ENCODE measurements around the gene COPG2. TPM values are rescaled to one million over a fixed set of nuclear protein-coding genes. Genes with fewer than 3 reads are reported as not detected.
"Not testable (repeated sequence)": the region's sequence is repeated elsewhere in the genome, so short reads cannot be mapped to it uniquely, and the experiment has no call there.

Gene COPG2
- 65.3 TPM for polyA plus RNA-seq (ENCODE audit: insufficient read length)
- long read RNA-seq, donor 1, transcript COPG2-201 (20 exons, 3,073 nt) = major isoform, 9 of 18 reads
- long read RNA-seq, donor 1, partial matches to known transcripts = 5 of 18 reads
- long read RNA-seq, donor 1, other reads (novel, unspliced or antisense) = 0 of 18 reads
- long read RNA-seq, donor 2, transcript COPG2-202 (24 exons, 3,134 nt) = major isoform, 9 of 41 reads
- long read RNA-seq, donor 2, transcript COPG2-201 (20 exons, 3,073 nt) = minor isoform, 6 of 41 reads
- long read RNA-seq, donor 2, partial matches to known transcripts = 26 of 41 reads
- long read RNA-seq, donor 2, other reads (novel, unspliced or antisense) = 0 of 41 reads
- long read RNA-seq, donor 3, transcript COPG2-202 (24 exons, 3,134 nt) = major isoform, 8 of 86 reads
- long read RNA-seq, donor 3, partial matches to known transcripts = 76 of 86 reads
- long read RNA-seq, donor 3, other reads (novel, unspliced or antisense) = 0 of 86 reads
- long read RNA-seq, donor 4, partial matches to known transcripts = 5 of 5 reads
- long read RNA-seq, donor 4, other reads (novel, unspliced or antisense) = 0 of 5 reads
- long read RNA-seq, donor 5, transcript COPG2-202 (24 exons, 3,134 nt) = major isoform, 9 of 34 reads
- long read RNA-seq, donor 5, transcript COPG2-201 (20 exons, 3,073 nt) = minor isoform, 6 of 34 reads
- long read RNA-seq, donor 5, partial matches to known transcripts = 19 of 34 reads
- long read RNA-seq, donor 5, other reads (novel, unspliced or antisense) = 0 of 34 reads
- long read RNA-seq, donor 6, partial matches to known transcripts = 11 of 18 reads
- long read RNA-seq, donor 6, other reads (novel, unspliced or antisense) = 0 of 18 reads
- long read RNA-seq, donor 7, transcript COPG2-201 (20 exons, 3,073 nt) = major isoform, 9 of 15 reads
- long read RNA-seq, donor 7, transcript COPG2-202 (24 exons, 3,134 nt) = minor isoform, 6 of 15 reads
- long read RNA-seq, donor 7, partial matches to known transcripts = 0 of 15 reads
- long read RNA-seq, donor 7, other reads (novel, unspliced or antisense) = 0 of 15 reads
- long read RNA-seq, donor 8, partial matches to known transcripts = 18 of 19 reads
- long read RNA-seq, donor 8, other reads (novel, unspliced or antisense) = 0 of 19 reads

- peak; percentile 92 for DNase-seq
Observed at GRCh38 chr7:130668258-130669084, at the start of gene COPG2. TSS of gene COPG2 (minus strand) at chr7:130668748. CDS start at chr7:130668668, 80 bp downstream.

- no peak for DNase-seq
Observed at GRCh38 chr7:130712416-130712815, 43.9 kb upstream of the COPG2 start.

GRCh38 chr7:130708766-130709165 is 40.2 kb upstream of the COPG2 start:
- DNase-seq = no peak

- no peak for DNase-seq
Observed at GRCh38 chr7:130708001-130708400, 39.5 kb upstream of the COPG2 start.

- DNase-seq = no peak
Observed at GRCh38 chr7:130703851-130704250, 35.3 kb upstream of the COPG2 start.

- no peak for DNase-seq
Observed at GRCh38 chr7:130701650-130702049, 33.1 kb upstream of the COPG2 start.

- DNase-seq = no peak
Observed at GRCh38 chr7:130700760-130701159, 32.2 kb upstream of the COPG2 start.

- no peak for DNase-seq
Observed at GRCh38 chr7:130699686-130700085, 31.1 kb upstream of the COPG2 start.

GRCh38 chr7:130697820-130698219 is 29.3 kb upstream of the COPG2 start:
- no peak for DNase-seq

GRCh38 chr7:130695840-130696239 is 27.3 kb upstream of the COPG2 start:
- DNase-seq = peak; percentile 20

- DNase-seq = not testable (repeated sequence)
Observed at GRCh38 chr7:130692396-130692795, 23.8 kb upstream of the COPG2 start.

- DNase-seq = no peak
Observed at GRCh38 chr7:130689683-130690082, 21.1 kb upstream of the COPG2 start.

- no peak for DNase-seq
Observed at GRCh38 chr7:130683026-130683425, 14.5 kb upstream of the COPG2 start.

- DNase-seq = no peak
Observed at GRCh38 chr7:130674456-130674855, 5.9 kb upstream of the COPG2 start.

GRCh38 chr7:130673066-130673465 is 4.5 kb upstream of the COPG2 start:
- DNase-seq = no peak

GRCh38 chr7:130672146-130672545 is 3.6 kb upstream of the COPG2 start:
- no peak for DNase-seq

- DNase-seq = no peak
Observed at GRCh38 chr7:130669085-130669700, 645 bp upstream of the COPG2 start.

GRCh38 chr7:130667593-130668257 is 823 bp downstream of the COPG2 start:
- DNase-seq = peak; percentile 19

GRCh38 chr7:130662426-130662825 is 6.1 kb downstream of the COPG2 start:
- DNase-seq = no peak

GRCh38 chr7:130655286-130655685 is 13.3 kb downstream of the COPG2 start:
- DNase-seq = no peak

GRCh38 chr7:130654850-130655249 is 13.7 kb downstream of the COPG2 start:
- no peak for DNase-seq
